ENCODE measurements around the gene RAD51B.

RAD51B gene

DNA sequence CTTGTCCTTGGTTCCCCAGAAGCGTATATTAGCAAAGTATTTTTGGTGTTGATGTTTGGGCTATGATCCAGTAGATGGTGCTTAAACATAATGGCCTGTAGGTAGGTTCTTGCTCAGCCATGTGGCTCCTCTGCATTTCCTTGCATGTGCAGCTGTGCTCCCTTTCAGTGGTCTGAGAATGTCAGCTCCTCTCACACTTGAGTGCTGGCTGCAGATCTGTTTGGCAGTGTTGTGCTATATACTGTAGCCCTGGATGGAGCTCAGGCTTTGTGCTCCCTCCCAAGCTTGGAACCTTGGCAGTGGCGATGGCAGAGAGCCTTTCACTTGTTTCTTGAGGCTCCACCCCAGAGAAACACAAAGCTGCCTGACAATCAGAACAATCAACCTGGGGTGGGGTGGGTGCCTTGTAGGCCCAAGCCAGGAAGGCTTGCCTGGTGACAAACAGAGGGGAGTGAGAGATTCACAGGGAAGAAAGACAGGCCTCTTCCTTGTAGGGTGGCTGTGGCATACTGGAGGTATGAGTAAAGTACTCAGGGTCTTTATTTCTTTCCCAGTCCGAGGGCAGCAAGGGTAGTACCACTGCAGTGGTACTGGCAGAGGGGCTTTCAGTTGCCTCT, 255.3 kb downstream of the RAD51B start:
- DNase-seq (ENCODE audit: insufficient read length, low spot score) (no peak), FAIRE-seq (no peak)
- TF ChIP-seq, protein P1, sequence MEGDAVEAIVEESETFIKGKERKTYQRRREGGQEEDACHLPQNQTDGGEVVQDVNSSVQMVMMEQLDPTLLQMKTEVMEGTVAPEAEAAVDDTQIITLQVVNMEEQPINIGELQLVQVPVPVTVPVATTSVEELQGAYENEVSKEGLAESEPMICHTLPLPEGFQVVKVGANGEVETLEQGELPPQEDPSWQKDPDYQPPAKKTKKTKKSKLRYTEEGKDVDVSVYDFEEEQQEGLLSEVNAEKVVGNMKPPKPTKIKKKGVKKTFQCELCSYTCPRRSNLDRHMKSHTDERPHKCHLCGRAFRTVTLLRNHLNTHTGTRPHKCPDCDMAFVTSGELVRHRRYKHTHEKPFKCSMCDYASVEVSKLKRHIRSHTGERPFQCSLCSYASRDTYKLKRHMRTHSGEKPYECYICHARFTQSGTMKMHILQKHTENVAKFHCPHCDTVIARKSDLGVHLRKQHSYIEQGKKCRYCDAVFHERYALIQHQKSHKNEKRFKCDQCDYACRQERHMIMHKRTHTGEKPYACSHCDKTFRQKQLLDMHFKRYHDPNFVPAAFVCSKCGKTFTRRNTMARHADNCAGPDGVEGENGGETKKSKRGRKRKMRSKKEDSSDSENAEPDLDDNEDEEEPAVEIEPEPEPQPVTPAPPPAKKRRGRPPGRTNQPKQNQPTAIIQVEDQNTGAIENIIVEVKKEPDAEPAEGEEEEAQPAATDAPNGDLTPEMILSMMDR (IDR thresholded peaks at IDR 0.05; ENCODE audit: insufficient read depth, missing control alignments) = no peak

DNA sequence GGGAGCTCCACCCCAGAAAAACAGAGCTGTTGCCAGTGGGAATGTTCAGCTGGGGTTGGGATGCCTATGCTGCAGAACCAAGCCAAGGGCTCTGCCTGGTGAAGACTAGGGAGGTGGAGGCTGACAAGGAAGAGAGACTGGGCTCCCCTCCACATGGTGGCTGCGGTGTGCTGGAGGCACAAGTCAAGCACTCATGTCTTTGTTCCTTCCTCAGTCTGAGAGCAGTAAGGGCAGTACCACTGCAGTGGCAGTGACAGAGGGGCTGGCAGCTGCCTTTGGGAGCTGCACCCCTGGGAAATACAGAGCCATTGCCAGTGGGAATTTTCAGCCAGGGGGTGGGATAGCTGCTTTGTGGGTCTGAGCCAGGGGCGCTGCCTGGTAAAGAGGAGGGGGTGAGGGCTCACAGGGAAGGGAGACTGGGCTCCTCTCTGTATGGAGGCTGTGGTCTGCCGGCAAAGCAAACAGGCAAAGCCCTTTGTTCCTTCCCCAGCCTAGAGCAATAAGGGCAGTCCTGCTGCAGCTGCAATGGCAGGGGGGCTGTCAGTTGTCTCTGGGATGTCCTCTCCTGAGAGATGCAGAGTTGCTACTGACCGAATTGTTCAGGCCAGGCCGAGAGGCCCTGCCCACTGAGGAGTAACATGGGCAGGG, 255.9 kb downstream of the RAD51B start:
- no peak for FAIRE-seq

DNA sequence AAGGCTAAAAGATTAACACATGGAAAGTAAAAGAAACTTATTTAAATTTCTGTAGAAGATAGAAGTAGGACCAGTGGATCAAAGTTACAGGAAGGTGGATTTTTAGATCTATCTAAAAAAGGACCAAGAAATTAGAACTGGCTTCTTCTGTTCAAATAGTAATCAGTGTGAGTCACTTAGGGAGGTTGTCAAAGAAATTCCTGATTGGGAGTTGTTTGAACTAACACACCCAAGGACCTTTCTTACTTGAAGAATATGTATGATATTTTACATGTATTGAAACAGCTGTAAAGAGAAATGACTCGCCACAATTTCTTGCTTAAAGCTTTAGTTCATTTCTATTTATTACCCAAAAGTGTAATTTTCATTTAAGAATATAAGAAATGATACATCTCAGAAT, 256.9 kb downstream of the RAD51B start:
- no peak for DNase-seq (ENCODE audit: insufficient read length, low spot score)
- FAIRE-seq = no peak
- TF ChIP-seq, protein P1 (IDR thresholded peaks at IDR 0.05; ENCODE audit: insufficient read depth, missing control alignments) = no peak

More for the DNA sequence above, 255.9 kb downstream of the RAD51B start:
- no peak for DNase-seq (ENCODE audit: insufficient read length, low spot score)
- TF ChIP-seq, protein P1 (IDR thresholded peaks at IDR 0.05; ENCODE audit: insufficient read depth, missing control alignments) = no peak

DNA sequence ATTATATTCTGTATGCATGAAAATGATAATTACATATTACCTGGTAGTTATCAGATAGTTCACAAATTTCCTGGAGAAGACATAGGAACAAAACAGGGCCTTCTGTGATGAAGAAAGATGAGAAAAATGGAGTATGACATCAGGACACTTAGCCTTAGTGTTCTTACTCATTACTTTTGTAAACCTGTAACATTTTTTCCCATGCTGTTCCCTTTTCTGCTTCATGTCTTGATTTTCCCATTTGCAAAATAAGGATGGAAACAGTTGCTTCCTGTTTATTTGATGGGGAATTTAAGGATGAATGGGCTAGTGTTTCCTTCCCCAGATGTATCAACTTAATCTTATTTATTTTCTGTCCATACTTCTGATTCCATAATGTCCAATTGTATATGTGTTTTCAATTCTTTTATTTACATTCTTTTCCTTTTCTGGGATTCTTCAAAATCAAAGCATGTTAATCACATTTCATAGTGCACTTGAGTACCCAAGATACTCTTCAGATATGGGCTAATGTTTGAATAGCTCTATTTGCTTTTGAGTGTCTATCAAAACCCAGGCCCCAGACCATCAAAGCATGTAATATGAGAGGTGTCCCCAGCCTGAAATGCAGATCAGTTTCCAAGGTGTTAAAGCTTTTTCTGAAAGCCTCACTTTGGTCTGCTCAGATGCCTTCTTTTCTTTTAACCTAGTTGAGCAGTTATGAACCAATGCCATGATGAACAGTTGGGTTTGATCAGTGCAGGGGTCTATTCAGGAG, 260.5 kb downstream of the RAD51B start:
- TF ChIP-seq, protein P1 (IDR thresholded peaks at IDR 0.05; ENCODE audit: insufficient read depth, missing control alignments) = no peak
- no peak for FAIRE-seq
- no peak for DNase-seq (ENCODE audit: insufficient read length, low spot score)

DNA sequence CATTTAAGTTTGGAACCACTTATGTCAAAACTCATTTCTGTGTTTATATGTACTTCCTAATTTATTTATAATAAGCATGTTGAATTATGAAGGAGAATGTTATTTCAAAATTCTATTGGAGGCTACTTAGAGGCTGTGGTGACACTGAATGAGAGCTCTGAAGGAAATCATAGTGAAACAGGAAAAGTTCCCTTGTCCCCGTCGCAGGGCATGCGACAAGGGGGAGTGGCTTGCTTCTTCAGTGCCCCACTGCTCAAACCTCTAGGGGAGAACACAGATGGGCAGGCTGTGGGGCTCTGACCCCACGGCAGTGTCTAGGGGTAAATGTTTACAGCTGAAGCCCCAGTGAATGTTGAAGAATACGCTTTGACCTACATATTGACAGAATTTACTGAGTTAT, 261.9 kb downstream of the RAD51B start:
- FAIRE-seq = no peak
- no peak for DNase-seq (ENCODE audit: insufficient read length, low spot score)
- TF ChIP-seq, protein P1 (IDR thresholded peaks at IDR 0.05; ENCODE audit: insufficient read depth, missing control alignments) = no peak

DNA sequence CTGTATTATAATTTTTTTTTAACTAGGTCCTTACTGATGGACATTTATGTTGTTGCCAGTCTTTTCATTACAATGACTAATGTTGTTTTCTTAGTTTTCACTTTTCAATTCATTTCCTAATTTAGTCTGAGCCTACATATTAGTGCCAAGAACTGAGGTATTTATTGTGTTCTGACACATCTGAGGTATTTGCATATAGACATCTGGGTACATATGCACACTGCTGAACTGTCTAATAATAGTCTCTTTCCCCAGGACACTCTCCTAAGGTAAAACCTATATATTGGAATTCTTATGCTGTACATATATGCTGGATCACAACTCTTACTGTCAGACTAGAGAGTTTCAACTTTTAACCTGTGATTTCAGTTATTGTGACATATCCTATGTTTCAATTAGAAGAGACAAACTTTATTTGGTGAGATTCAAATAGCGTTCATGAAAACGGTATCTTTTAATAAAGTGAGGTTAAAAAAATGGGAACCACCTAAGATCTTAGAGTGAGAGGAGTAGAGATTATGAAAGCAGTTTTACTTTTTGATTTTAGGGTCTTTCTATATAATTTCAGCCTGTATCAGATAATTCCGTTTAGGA, 263.2 kb downstream of the RAD51B start:
- TF ChIP-seq, protein P1 (IDR thresholded peaks at IDR 0.05; ENCODE audit: insufficient read depth, missing control alignments) = no peak
- DNase-seq (ENCODE audit: insufficient read length, low spot score) (no peak), FAIRE-seq (no peak)
